ENCODE results near the gene DHDDS. TPM values are rescaled to one million over a fixed set of nuclear protein-coding genes. Genes with fewer than 3 reads are reported as not detected.

Gene DHDDS
- total and polyA plus RNA-seq, 2 of the 13 experiments (the other 11 are each of a cell fraction or from before 2014, with no cell fraction given): 18.9 to 28.3 TPM

GRCh38 chr1:26500488-26501175 lies 68.5 kb downstream of the DHDDS start (continued):
- TF ChIP-seq ZNF484 (CRISPR knock-in tag; IDR thresholded peaks at IDR 0.05; ENCODE audit: borderline replicate concordance, low read depth) (no peak), ZKSCAN1 (IDR thresholded peaks at IDR 0.05; ENCODE audit: low read length) (no peak), HOXA9 (CRISPR knock-in tag; IDR thresholded peaks at IDR 0.05; ENCODE audit: borderline replicate concordance) (peak; percentile 88; the same call in 1 of the 2 replicates), ZNF772 (CRISPR knock-in tag; IDR thresholded peaks at IDR 0.05) (peak; percentile 17; the same call in 1 of the 2 replicates), IKZF5 (CRISPR knock-in tag; IDR thresholded peaks at IDR 0.05) (peak; percentile 57; the same call in 1 of the 2 replicates), CSRNP1 (CRISPR knock-in tag; IDR thresholded peaks at IDR 0.05) (peak; percentile 68; the same call in 1 of the 2 replicates), TAF15 (IDR thresholded peaks at IDR 0.05; ENCODE audit: low read depth, low read length, poor library complexity, severe bottlenecking) (no peak), ETV6 (CRISPR knock-in tag; conservative IDR thresholded peaks at IDR 0.05) (no peak), ZBTB4 (CRISPR knock-in tag; IDR thresholded peaks at IDR 0.05; ENCODE audit: borderline replicate concordance) (peak; percentile 75; the same call in 1 of the 2 replicates), RFX1 (IDR thresholded peaks at IDR 0.05) (no peak), RFXANK (CRISPR knock-in tag; IDR thresholded peaks at IDR 0.05) (no peak), ZNF557 (CRISPR knock-in tag; IDR thresholded peaks at IDR 0.05) (no peak), NKX3-1 (CRISPR knock-in tag; IDR thresholded peaks at IDR 0.05) (no peak), ZBTB26 (CRISPR knock-in tag; IDR thresholded peaks at IDR 0.05; ENCODE audit: borderline replicate concordance) (no peak), ESRRA (CRISPR knock-in tag; IDR thresholded peaks at IDR 0.05; ENCODE audit: low read depth) (peak; percentile 44; the same call in 1 of the 2 replicates), AHR (CRISPR knock-in tag; IDR thresholded peaks at IDR 0.05) (no peak), CCAR2 (optimal IDR thresholded peaks at IDR 0.05; ENCODE audit: low read depth, low read length) (no peak), PRDM15 (CRISPR knock-in tag; IDR thresholded peaks at IDR 0.05) (no peak), MED1 (CRISPR knock-in tag; IDR thresholded peaks at IDR 0.05) (peak; percentile 9; the same call in 1 of the 2 replicates)
